Neuronal stem cell (in vitro differentiated cells): ENCODE data around the gene RNASEH2A.

Experiments used
- DNase-seq: peaks from one replicate; pipeline ENCODE4 v3.0.0-alpha.2; 2013; ENCODE audit warnings: low spot score
- H2AFZ ChIP-seq: one replicate; pipeline ENCODE4 v1.6.1; 2013; ENCODE audit warnings: mild to moderate bottlenecking, low read length, inconsistent platforms
- H2AK5ac ChIP-seq: 2 replicates; pipeline ENCODE4 v1.6.1; 2013; ENCODE audit warnings: low read depth, mild to moderate bottlenecking, inconsistent platforms, low read length, moderate library complexity, mixed read lengths
- H2BK120ac ChIP-seq: 2 replicates; pipeline ENCODE4 v1.6.1; 2013; ENCODE audit warnings: low read depth, mild to moderate bottlenecking, inconsistent platforms, low read length, moderate library complexity, mixed read lengths
- H2BK12ac ChIP-seq: one replicate; pipeline ENCODE4 v1.6.1; 2013; ENCODE audit warnings: low read length, inconsistent platforms
- H2BK15ac ChIP-seq: 2 replicates; pipeline ENCODE4 v1.6.1; 2013; ENCODE audit warnings: mild to moderate bottlenecking, low read length, inconsistent platforms, mixed read lengths
- H2BK5ac ChIP-seq: one replicate; pipeline ENCODE4 v1.6.1; 2013; ENCODE audit warnings: inconsistent platforms, mild to moderate bottlenecking, low read length, moderate library complexity
- H3K14ac ChIP-seq: one replicate; pipeline ENCODE4 v1.6.1; 2013; ENCODE audit warnings: low read length, inconsistent platforms
- H3K18ac ChIP-seq: 2 replicates; pipeline ENCODE4 v1.6.1; 2013; ENCODE audit warnings: low read length, inconsistent platforms
- H3K23ac ChIP-seq: 2 replicates; pipeline ENCODE4 v1.6.1; 2013; ENCODE audit warnings: low read depth, mild to moderate bottlenecking, mixed read lengths, low read length, inconsistent platforms; ENCODE audit not compliant: poor library complexity
- H3K27ac ChIP-seq: replicated peaks from 3 replicates; pipeline ENCODE4 v1.5.1; 2013; ENCODE audit warnings: low read length, inconsistent platforms
- H3K27me3 ChIP-seq, 3 experiments: 2 replicates each; pipeline ENCODE4 v1.6.1; 2013; ENCODE audit warnings: low read length in 3 of 3, mild to moderate bottlenecking in 2 of 3, inconsistent platforms in 1 of 3, low read depth in 1 of 3, mixed read lengths in 1 of 3, moderate library complexity in 1 of 3; ENCODE audit not compliant: control insufficient read depth in 3 of 3, insufficient read depth in 3 of 3
- H3K36me3 ChIP-seq, 2 donors: replicated peaks in 1 of 2; 2 replicates each; pipeline ENCODE4 v1.6.1; 2013; ENCODE audit warnings: low read length in 2 of 2; ENCODE audit not compliant: control insufficient read depth in 2 of 2, insufficient read depth in 2 of 2
- H3K4ac ChIP-seq: 2 replicates; pipeline ENCODE4 v1.6.1; 2013; ENCODE audit warnings: inconsistent platforms, mild to moderate bottlenecking, low read length, moderate library complexity
- H3K4me1 ChIP-seq, 2 donors: 1 replicate in 1 of 2; 2 replicates in 1 of 2; pipeline ENCODE4 v1.6.1; 2013; ENCODE audit warnings: low read length in 2 of 2, low read depth in 1 of 2; ENCODE audit not compliant: control insufficient read depth in 2 of 2, insufficient read depth in 1 of 2
- H3K4me2 ChIP-seq: one replicate; pipeline ENCODE4 v1.6.1; 2013; ENCODE audit warnings: mild to moderate bottlenecking, low read length, inconsistent platforms; ENCODE audit not compliant: insufficient read depth, poor library complexity, severe bottlenecking
- H3K4me3 ChIP-seq, 2 donors: 2 replicates each; pipeline ENCODE4 v1.5.1; 2013; ENCODE audit warnings: low read length in 2 of 2, mild to moderate bottlenecking in 2 of 2, inconsistent platforms in 1 of 2, moderate library complexity in 1 of 2
- H3K79me1 ChIP-seq: one replicate; pipeline ENCODE4 v1.6.1; 2013; ENCODE audit warnings: low read depth, mild to moderate bottlenecking, inconsistent platforms, low read length, moderate library complexity
- H3K9ac ChIP-seq: one replicate; pipeline ENCODE4 v1.6.1; 2013; ENCODE audit warnings: mild to moderate bottlenecking, low read depth, low read length, inconsistent platforms; ENCODE audit not compliant: poor library complexity
- H3K9me3 ChIP-seq, 2 donors: replicated peaks in 1 of 2; 2 replicates each; pipeline versions ENCODE3 to v1.6.1; 2013; ENCODE audit warnings: low read length in 2 of 2, mild to moderate bottlenecking in 2 of 2, inconsistent platforms in 1 of 2, low read depth in 1 of 2, mixed read lengths in 1 of 2, moderate library complexity in 1 of 2; ENCODE audit not compliant: control insufficient read depth in 2 of 2, insufficient read depth in 1 of 2
- H4K8ac ChIP-seq: one replicate; pipeline ENCODE4 v1.6.1; 2013; ENCODE audit warnings: low read depth, mild to moderate bottlenecking, inconsistent platforms, low read length, moderate library complexity
- H4K91ac ChIP-seq: one replicate; pipeline ENCODE4 v1.6.1; 2013; ENCODE audit warnings: low read length, low read depth, mild to moderate bottlenecking, inconsistent platforms; ENCODE audit not compliant: poor library complexity
- WGBS, 2 donors: extraction: QIAGEN DNeasy Blood & Tissue Kit; methylation state at CpG; one replicate each; pipeline ENCODE4 v1.1.7; 2013; ENCODE audit warnings: missing lambda C conversion rate in 2 of 2, mixed read lengths in 1 of 2; ENCODE audit not compliant: insufficient read length in 2 of 2, insufficient replicate concordance in 1 of 2; ENCODE audit errors: extremely low coverage in 2 of 2; 5-methylcytosine and 5-hydroxymethylcytosine counted together

RNASEH2A gene

GRCh38 chr19:12792051-12792852 lies 14.1 kb upstream of the RNASEH2A start:
- DNase-seq: no peak
- no peak overlapping the region for H4K91ac ChIP-seq
- no CpG with 5 or more reads among the region's 84 CpGs for WGBS, 2 donors

DNA sequence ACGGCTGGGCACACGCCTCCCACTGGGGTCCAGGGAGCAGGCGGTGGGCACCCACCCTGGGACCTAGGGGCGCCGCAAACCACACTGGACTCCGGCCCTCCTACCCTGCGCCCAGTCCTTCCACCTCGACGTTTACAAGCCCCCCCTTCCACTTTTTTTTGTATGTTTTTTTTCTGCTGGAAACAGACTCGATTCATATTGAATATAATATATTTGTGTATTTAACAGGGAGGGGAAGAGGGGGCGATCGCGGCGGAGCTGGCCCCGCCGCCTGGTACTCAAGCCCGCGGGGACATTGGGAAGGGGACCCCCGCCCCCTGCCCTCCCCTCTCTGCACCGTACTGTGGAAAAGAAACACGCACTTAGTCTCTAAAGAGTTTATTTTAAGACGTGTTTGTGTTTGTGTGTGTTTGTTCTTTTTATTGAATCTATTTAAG lies 13.5 kb upstream of the RNASEH2A start:
- WGBS, 2 donors: no CpG with 5 or more reads among the region's 22 CpGs
- H3K18ac ChIP-seq: peak overlapping the region; percentile 97

More at GRCh38 chr19:12792051-12792852, 14.1 kb upstream of the RNASEH2A start:
- peak overlapping the region; percentile 60 to 79 for H3K4me3 ChIP-seq
- no peak overlapping the region for H2BK120ac ChIP-seq
- H3K14ac ChIP-seq: peak overlapping the region; percentile 42
- H3K9ac ChIP-seq: peak overlapping the region; percentile 91
- H3K4ac ChIP-seq: peak overlapping the region; percentile 37
- H3K36me3 ChIP-seq: peaks cover 0 to 7% of the 10 kb centered on the region in 2 donors
- H2BK15ac ChIP-seq: peak overlapping the region; percentile 84
- H2AFZ ChIP-seq: peak overlapping the region; percentile 88
- peak overlapping the region; percentile 71 for H2BK5ac ChIP-seq
- H3K18ac ChIP-seq: peak overlapping the region; percentile 97
- H3K4me1 ChIP-seq: peaks cover 24 to 43% of the 10 kb centered on the region in 2 donors
- no peak overlapping the region for H4K8ac ChIP-seq
- peaks cover 4% of the 10 kb centered on the region for H3K79me1 ChIP-seq
- H3K9me3 ChIP-seq: no peaks in the 10 kb centered on the region
- H3K27me3 ChIP-seq: peaks cover 0 to 31% (median 3%) of the 10 kb centered on the region in 3 experiments
- peak overlapping the region; percentile 96 for H3K4me2 ChIP-seq
- peak overlapping the region; percentile 85 for H3K23ac ChIP-seq
- H2BK12ac ChIP-seq: no peak overlapping the region
- peak overlapping the region; percentile 72 for H2AK5ac ChIP-seq
- H3K27ac ChIP-seq: no peak overlapping the region

DNA sequence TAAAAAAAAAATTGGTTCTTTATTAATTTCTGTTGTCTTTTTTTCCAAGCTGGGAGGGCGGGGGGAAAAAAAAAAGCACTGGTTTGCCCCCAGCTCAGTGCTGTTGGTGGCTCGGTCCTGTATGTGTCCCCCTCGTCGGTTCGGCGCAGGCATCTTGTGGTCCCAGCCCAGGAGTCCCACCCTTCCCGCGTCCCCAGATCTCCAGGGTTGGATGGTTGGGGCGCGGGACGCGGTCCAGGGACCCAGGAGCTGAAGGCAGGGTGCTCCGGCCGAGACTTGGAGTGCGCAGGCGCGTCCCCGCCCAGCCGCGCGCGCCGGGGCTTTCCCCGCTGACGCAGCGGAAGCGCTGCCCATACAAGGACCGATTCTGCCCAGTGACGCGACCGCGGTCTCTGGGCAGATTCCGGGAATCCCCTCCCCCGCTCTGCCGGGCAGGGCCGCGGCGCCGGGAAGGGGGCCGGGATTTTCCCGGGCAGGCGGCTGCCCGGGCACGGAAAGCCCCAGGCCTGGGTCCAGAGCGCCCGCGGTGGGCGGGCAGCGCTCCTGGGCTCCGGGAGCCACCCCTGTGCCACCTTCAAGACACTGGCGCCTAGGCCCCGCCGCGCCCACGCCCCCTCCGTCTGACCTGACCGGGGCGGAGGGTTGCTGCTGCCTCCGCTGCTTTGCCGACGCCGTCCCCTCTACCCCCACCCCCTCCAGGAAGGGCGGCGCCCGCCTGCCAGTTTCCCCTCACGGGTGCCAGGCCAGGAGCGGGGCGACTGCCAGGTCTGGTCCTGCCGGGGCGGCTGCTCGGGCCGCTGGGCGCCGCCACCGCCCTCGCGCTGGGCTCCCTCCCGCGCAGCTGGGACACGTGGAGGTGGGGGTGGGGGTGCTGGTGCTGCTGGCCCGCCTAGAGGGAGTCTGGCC lies 12.8 kb upstream of the RNASEH2A start:
- H2BK120ac ChIP-seq: no peak overlapping the region
- H2BK5ac ChIP-seq: peak overlapping the region; percentile 55
- no peak overlapping the region for H2BK12ac ChIP-seq
- peak; percentile 94 for DNase-seq
- H2BK15ac ChIP-seq: no peak overlapping the region
- H3K9ac ChIP-seq: peak overlapping the region; percentile 73
- peaks cover 0 to 31% (median 3%) of the 10 kb centered on the region in 3 experiments for H3K27me3 ChIP-seq
- peak overlapping the region; percentile 30 for H3K4ac ChIP-seq
- H3K36me3 ChIP-seq: peaks cover under 1 to 12% of the 10 kb centered on the region in 2 donors
- peak overlapping the region; percentile 60 to 73 for H3K4me3 ChIP-seq
- H2AFZ ChIP-seq: peak overlapping the region; percentile 88
- no peaks in the 10 kb centered on the region for H3K9me3 ChIP-seq
- no CpG with 5 or more reads among the region's 81 CpGs for WGBS, 2 donors
- H4K8ac ChIP-seq: no peak overlapping the region
- H3K18ac ChIP-seq: peak overlapping the region; percentile 70
- H3K79me1 ChIP-seq: peaks cover 4% of the 10 kb centered on the region
- H4K91ac ChIP-seq: no peak overlapping the region
- peak overlapping the region; percentile 99 for H3K4me2 ChIP-seq
- H3K23ac ChIP-seq: peak overlapping the region; percentile 90
- peaks cover 21 to 37% of the 10 kb centered on the region in 2 donors for H3K4me1 ChIP-seq
- H3K27ac ChIP-seq: no peak overlapping the region
- H2AK5ac ChIP-seq: peak overlapping the region; percentile 29
- no peak overlapping the region for H3K14ac ChIP-seq

More for the DNA sequence above, 13.5 kb upstream of the RNASEH2A start:
- Histone ChIP-seq H3K4me3 (peak overlapping the region; percentile 60 to 79), H3K9me3 (no peaks in the 10 kb centered on the region), H3K27me3 (peaks cover 0 to 31% (median 3%) of the 10 kb centered on the region in 3 experiments), H3K27ac (no peak overlapping the region), H2AK5ac (peak overlapping the region; percentile 72), H2BK120ac (no peak overlapping the region), H3K36me3 (peaks cover 0 to 8% of the 10 kb centered on the region in 2 donors), H3K14ac (no peak overlapping the region), H2AFZ (peak overlapping the region; percentile 88), H2BK5ac (peak overlapping the region; percentile 71), H2BK15ac (peak overlapping the region; percentile 84), H4K91ac (no peak overlapping the region), H3K4me2 (peak overlapping the region; percentile 96), H4K8ac (no peak overlapping the region), H3K79me1 (peaks cover 4% of the 10 kb centered on the region), H3K9ac (peak overlapping the region; percentile 91), H3K4ac (no peak overlapping the region), H3K23ac (peak overlapping the region; percentile 85), H2BK12ac (no peak overlapping the region), H3K4me1 (peaks cover 24 to 43% of the 10 kb centered on the region in 2 donors)
- no peak for DNase-seq
